Fibroblast of lung (primary cell): ENCODE measurements around the gene NR2F1-AS1.

Source experiments
- EZH2 ChIP-seq: IDR thresholded peaks from 2 replicates; pipeline ENCODE4 v1.5.1; 2012; ENCODE audit warnings: low read length, control low read depth, mild to moderate bottlenecking; ENCODE audit errors: missing control alignments
- TF ChIP-seq, protein P1 (sequence below), 2 donors: IDR thresholded peaks in 1 of 2; conservative IDR thresholded peaks in 1 of 2; 1 replicate in 1 of 2; 2 replicates in 1 of 2; pipeline ENCODE4 v1.5.1; 2011 to 2012; ENCODE audit warnings: low read length in 2 of 2, control low read depth in 1 of 2, inconsistent platforms in 1 of 2, low read depth in 1 of 2, mild to moderate bottlenecking in 1 of 2

DNA sequence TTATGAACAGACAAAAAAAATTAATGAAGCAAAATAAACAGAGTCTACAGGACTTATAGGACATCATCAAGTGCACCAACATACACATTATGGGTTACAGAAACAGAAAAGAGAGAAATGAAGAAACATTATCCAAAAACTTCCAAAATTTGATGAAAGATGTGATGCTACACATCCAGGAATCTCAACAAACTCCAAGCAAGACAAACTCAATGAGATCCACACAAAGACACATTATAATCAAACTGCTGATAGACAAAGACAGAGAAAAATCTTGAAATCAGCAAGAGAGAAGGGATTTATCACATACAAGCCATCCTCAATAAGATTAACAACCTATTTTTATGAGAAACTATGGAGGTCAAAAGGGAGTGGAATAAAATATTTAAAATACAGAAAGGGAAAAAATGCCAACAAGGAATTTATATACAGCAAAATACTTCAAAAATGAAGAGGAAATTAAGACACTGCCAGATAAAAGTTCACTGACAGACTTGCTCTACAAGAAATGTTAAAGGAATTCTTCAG, 101.0 kb downstream of the NR2F1-AS1 start:
- no peak for TF ChIP-seq EZH2
- TF ChIP-seq, protein P1, sequence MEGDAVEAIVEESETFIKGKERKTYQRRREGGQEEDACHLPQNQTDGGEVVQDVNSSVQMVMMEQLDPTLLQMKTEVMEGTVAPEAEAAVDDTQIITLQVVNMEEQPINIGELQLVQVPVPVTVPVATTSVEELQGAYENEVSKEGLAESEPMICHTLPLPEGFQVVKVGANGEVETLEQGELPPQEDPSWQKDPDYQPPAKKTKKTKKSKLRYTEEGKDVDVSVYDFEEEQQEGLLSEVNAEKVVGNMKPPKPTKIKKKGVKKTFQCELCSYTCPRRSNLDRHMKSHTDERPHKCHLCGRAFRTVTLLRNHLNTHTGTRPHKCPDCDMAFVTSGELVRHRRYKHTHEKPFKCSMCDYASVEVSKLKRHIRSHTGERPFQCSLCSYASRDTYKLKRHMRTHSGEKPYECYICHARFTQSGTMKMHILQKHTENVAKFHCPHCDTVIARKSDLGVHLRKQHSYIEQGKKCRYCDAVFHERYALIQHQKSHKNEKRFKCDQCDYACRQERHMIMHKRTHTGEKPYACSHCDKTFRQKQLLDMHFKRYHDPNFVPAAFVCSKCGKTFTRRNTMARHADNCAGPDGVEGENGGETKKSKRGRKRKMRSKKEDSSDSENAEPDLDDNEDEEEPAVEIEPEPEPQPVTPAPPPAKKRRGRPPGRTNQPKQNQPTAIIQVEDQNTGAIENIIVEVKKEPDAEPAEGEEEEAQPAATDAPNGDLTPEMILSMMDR (conservative IDR thresholded peaks at IDR 0.05 in 1 of 2, IDR thresholded peaks at IDR 0.05 in 1 of 2; ENCODE audit: low read depth in 1 of 2, low read length in 2 of 2): no peak
